ENCODE measurements around the gene RETREG2. TPM values are rescaled to one million over a fixed set of nuclear protein-coding genes. Genes with fewer than 3 reads are reported as not detected.
A peak's percentile ranks its signal among the peaks of the same experiment; 100 is the strongest.

The RETREG2 gene
- total and polyA plus RNA-seq, 4 experiments from 2014 or later, result 76.5 to 128 (median 103) TPM

DNA sequence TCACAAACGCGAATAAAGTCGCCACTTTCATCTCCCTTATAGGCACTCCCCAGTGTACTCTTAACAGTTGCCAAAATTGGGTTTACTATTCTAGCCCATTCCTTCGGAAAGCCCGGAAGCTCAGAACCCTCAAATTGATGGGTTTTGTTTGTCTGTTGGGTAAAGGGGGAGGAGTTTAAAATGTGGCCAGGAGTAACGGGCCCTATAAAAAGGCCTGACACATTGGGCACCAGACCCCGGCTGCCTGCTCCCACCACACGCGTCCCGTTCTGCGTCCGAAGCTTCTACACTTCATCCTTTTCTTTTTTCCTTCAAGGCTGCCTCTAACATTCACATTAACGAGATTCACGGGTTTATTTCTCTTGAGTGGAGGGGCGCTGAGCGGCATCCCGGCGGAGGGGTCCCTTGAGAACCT is 18.3 kb upstream of the RETREG2 start:
- ChIA-PET POLR2A (ENCODE audit: partially characterized antibody) (interaction anchor here (0.7 to 10.6 kb wide), 13 partner anchors 11 to 229 kb away, joined by 3 to 123 read pairs (median 8); partner anchors contain the start of genes ANKZF1, ATG9A, CNPPD1 and RETREG2), CTCF (ENCODE audit: partially characterized antibody) (interaction anchor here (0.8 to 10.3 kb wide), 35 partner anchors 11 to 228 kb away, joined by 3 to 186 read pairs (median 5); partner anchors contain the start of genes ABCB6, CNPPD1, DNAJB2 and DNPEP)
- Mint-ChIP-seq H3K36me3 (peaks cover 19 to 28% of the 10 kb centered on the region in 2 donors), H3K27me3 (no peaks in the 10 kb centered on the region), H3K27ac (peak overlapping the region; percentile 88 to 99 (median 95)), H3K9me3 (peaks cover 0 to 4% (median 0%) of the 10 kb centered on the region in 8 donors), H3K4me3 (peak overlapping the region; percentile 89 to 98 (median 94)), H3K4me1 (peaks cover 15 to 21% (median 18%) of the 10 kb centered on the region in 4 donors)
- peaks cover 12% of the 10 kb centered on the region for H3K4me1 ChIP-seq (ENCODE audit: insufficient read depth, low read length)
- intact Hi-C loops (cut with micrococcal nuclease), result loop anchor here (1.0 to 5.0 kb wide), 15 partner anchors 12 to 447 kb away; partner anchors contain the start of genes ABCB6, ANKZF1, ATG9A and DNAJB2
- peaks cover 19% of the 10 kb centered on the region for H3K36me3 ChIP-seq (ENCODE audit: insufficient read depth, low read length)
- peak overlapping the region in 1 of 2 donors; percentile 70 for H3K4me3 ChIP-seq (ENCODE audit: low read length in 2 of 2)
- peak overlapping the region; percentile 71 for H3K27ac ChIP-seq (ENCODE audit: low read depth, low read length)
- DNase-seq, result no peak
- no peaks in the 10 kb centered on the region for H3K27me3 ChIP-seq (ENCODE audit: insufficient read depth, low read length)
- H3K9me3 ChIP-seq (ENCODE audit: control insufficient read depth in 1 of 2, low read length in 2 of 2), result no peaks in the 10 kb centered on the region

DNA sequence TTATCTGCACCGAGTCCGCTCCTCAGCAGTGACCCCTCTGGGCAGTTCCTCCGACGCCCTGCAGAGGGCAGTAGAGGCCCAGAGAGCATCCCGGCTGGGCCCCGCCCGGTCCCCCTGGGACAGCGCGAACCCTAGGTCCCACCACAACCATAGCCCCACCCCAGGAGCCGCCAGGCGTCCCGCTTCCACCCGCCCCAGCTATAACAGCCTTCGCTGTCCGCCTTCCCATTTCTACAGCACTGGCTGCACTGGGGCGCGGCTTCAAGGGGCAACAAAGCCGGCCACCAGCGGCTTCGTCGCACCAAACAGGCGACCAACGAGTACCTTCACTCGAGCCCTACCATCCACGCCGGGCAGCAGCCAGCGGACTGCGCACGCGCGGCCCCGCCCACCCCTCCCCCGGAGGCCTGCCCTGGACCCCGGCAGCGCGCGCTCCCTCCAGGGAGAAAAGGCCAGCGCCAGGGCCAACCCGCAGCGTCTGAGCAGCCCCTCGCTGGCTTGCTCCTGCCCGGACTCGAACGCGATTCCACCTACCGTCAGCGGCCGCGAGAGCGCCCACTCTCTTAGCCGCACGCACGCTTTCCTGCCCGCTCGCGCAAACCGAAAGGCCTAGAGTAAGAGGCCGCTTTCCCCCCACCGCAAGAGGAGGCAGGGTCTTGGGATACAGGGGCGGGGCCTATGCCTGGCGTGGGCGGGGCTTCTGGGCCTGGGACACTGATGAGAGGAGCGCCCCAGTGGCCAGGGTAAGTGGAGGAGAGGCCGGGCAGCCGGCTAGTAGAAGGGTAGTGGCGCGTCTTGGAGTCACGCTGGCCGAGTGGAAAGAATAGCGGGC is 17.7 kb upstream of the RETREG2 start, which contains the start of gene NHEJ1:
Gene NHEJ1 (minus strand): TSS at position 630 of the 832 bp plus-strand sequence. CDS start 2,453 bp downstream, outside the sequence.
- Histone ChIP-seq H3K27me3 (ENCODE audit: insufficient read depth, low read length) (no peaks in the 10 kb centered on the region), H3K9me3 (ENCODE audit: control insufficient read depth in 1 of 2, low read length in 2 of 2) (no peaks in the 10 kb centered on the region), H3K4me3 (ENCODE audit: low read length in 2 of 2) (peak within 1 kb of the TSS in 1 of 2 donors; percentile 70), H3K36me3 (ENCODE audit: insufficient read depth, low read length) (peaks cover 19% of the 10 kb centered on the region), H3K4me1 (ENCODE audit: insufficient read depth, low read length) (peaks cover 12% of the 10 kb centered on the region), H3K27ac (ENCODE audit: low read depth, low read length) (peak within 1 kb of the TSS; percentile 71)
- POLR2A ChIA-PET (ENCODE audit: partially characterized antibody), result interaction anchor here (0.6 to 10.6 kb wide), 14 partner anchors 11 to 228 kb away, joined by 3 to 123 read pairs (median 8); partner anchors contain the start of genes ANKZF1, ATG9A, CNPPD1 and DNAJB2
- DNase-seq, result peak; percentile 90 to 97 (median 93)
- CTCF ChIA-PET (ENCODE audit: partially characterized antibody), result interaction anchor here (0.8 to 10.3 kb wide), 33 partner anchors 11 to 227 kb away, joined by 3 to 186 read pairs (median 5); partner anchors contain the start of genes ABCB6, CNPPD1, DNAJB2 and DNPEP
- H3K4me3 Mint-ChIP-seq, result peak within 1 kb of the TSS; percentile 89 to 98 (median 94)
- H3K9me3 Mint-ChIP-seq, result peaks cover 0 to 4% (median 0%) of the 10 kb centered on the region in 8 donors
- H3K36me3 Mint-ChIP-seq, result peaks cover 19 to 25% of the 10 kb centered on the region in 2 donors
- H3K27me3 Mint-ChIP-seq, result no peaks in the 10 kb centered on the region
- H3K27ac Mint-ChIP-seq, result peak within 1 kb of the TSS; percentile 88 to 99 (median 95)
- H3K4me1 Mint-ChIP-seq, result peaks cover 14 to 21% (median 18%) of the 10 kb centered on the region in 4 donors
- intact Hi-C loops (cut with micrococcal nuclease), result loop anchor here (1.0 to 5.0 kb wide), 15 partner anchors 11 to 448 kb away; partner anchors contain the start of genes ABCB6, ANKZF1, ATG9A and DNAJB2

DNA sequence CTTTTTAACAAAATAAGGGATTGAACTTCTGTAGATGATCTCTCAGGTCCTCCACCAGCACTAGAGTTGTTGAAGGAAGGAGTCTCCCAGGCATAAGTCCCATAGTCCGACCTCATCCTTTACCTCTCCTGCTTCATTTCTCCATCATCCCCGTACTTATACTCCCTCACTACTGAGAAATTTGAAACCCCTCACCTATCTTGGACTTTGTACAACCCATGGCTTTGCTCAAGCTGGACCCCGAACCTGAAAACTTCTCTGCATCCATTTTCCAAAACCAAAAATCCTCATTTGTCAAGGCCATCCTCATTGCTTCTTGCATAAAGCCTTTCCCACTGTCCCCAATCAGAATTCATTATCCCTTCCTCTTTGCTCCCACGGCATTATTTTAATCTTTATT is 17.0 kb upstream of the RETREG2 start:
- peaks cover 12% of the 10 kb centered on the region for H3K4me1 ChIP-seq (ENCODE audit: insufficient read depth, low read length)
- Mint-ChIP-seq H3K36me3 (peaks cover 19 to 25% of the 10 kb centered on the region in 2 donors), H3K9me3 (peaks cover 0 to 4% (median 0%) of the 10 kb centered on the region in 8 donors), H3K4me3 (peak overlapping the region; percentile 89 to 98 (median 94)), H3K27ac (peak overlapping the region; percentile 88 to 99 (median 95)), H3K27me3 (no peaks in the 10 kb centered on the region), H3K4me1 (peaks cover 14 to 21% (median 18%) of the 10 kb centered on the region in 4 donors)
- peak overlapping the region; percentile 71 for H3K27ac ChIP-seq (ENCODE audit: low read depth, low read length)
- POLR2A ChIA-PET (ENCODE audit: partially characterized antibody), result interaction anchor here (0.8 to 10.6 kb wide), 3 partner anchors 15 to 118 kb away, joined by 4 to 123 read pairs (median 26); partner anchors contain the start of genes CNPPD1, DNAJB2 and RETREG2
- CTCF ChIA-PET (ENCODE audit: partially characterized antibody), result interaction anchor here (1.4 to 9.4 kb wide), 3 partner anchors 10 to 134 kb away, joined by 4 to 186 read pairs (median 79); partner anchors contain the start of gene ABCB6
- intact Hi-C loops (cut with micrococcal nuclease), result loop anchor here (2.0 to 5.0 kb wide), 3 partner anchors 58 to 449 kb away; partner anchors contain the start of genes ABCB6 and TTLL4
- no peaks in the 10 kb centered on the region for H3K27me3 ChIP-seq (ENCODE audit: insufficient read depth, low read length)
- no peak for DNase-seq
- peaks cover 19% of the 10 kb centered on the region for H3K36me3 ChIP-seq (ENCODE audit: insufficient read depth, low read length)
- H3K4me3 ChIP-seq (ENCODE audit: low read length in 2 of 2), result peak overlapping the region in 1 of 2 donors; percentile 70
- no peaks in the 10 kb centered on the region for H3K9me3 ChIP-seq (ENCODE audit: control insufficient read depth in 1 of 2, low read length in 2 of 2)

DNA sequence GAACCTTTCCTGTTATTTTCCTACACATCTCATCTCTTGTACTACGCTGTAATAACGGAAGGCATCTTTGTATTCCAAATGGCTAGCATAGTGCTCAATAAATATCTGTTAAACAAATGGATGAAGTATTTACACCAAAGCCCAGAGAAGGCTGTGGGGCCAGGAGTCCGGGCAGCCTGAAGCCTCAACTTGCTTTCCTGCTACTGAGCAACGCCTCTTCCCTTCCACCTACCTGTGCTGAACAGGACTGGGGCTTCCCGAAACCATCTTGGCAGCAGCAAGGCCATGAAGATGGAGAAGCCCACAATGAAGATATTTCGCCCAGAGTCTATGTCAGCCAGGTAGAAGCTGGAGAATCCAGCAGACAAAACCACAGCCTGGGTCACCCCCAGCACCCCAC is 14.9 kb upstream of the RETREG2 start:
- Mint-ChIP-seq H3K27me3 (no peaks in the 10 kb centered on the region), H3K4me1 (peaks cover 14 to 21% (median 18%) of the 10 kb centered on the region in 4 donors), H3K9me3 (peaks cover 0 to 4% (median 0%) of the 10 kb centered on the region in 8 donors), H3K27ac (peak overlapping the region in 3 of 7 donors; percentile 4 to 33 (median 31)), H3K36me3 (peaks cover 4 to 7% of the 10 kb centered on the region in 2 donors), H3K4me3 (peak overlapping the region in 1 of 8 donors; percentile 27)
- CTCF ChIA-PET (ENCODE audit: partially characterized antibody), result interaction anchor here (0.9 to 4.8 kb wide), 6 partner anchors 9 to 132 kb away, joined by 3 to 79 read pairs (median 4); partner anchors contain the start of gene CNPPD1
- no peak overlapping the region for H3K4me3 ChIP-seq (ENCODE audit: low read length in 2 of 2)
- H3K36me3 ChIP-seq (ENCODE audit: insufficient read depth, low read length), result peaks cover 2% of the 10 kb centered on the region
- no peaks in the 10 kb centered on the region for H3K9me3 ChIP-seq (ENCODE audit: control insufficient read depth in 1 of 2, low read length in 2 of 2)
- POLR2A ChIA-PET (ENCODE audit: partially characterized antibody), result interaction anchor here (0.8 to 10.6 kb wide), 3 partner anchors 13 to 67 kb away, joined by 4 to 123 read pairs (median 5); partner anchors contain the start of genes ANKZF1, ATG9A, CNPPD1 and RETREG2
- H3K4me1 ChIP-seq (ENCODE audit: insufficient read depth, low read length), result peaks cover 12% of the 10 kb centered on the region
- DNase-seq, result no peak
- H3K27me3 ChIP-seq (ENCODE audit: insufficient read depth, low read length), result no peaks in the 10 kb centered on the region
- no peak overlapping the region for H3K27ac ChIP-seq (ENCODE audit: low read depth, low read length)
- intact Hi-C loops (cut with micrococcal nuclease), result loop anchor here (5.0 kb wide), 2 partner anchors 266 to 451 kb away; partner anchors contain the start of gene TTLL4

DNA sequence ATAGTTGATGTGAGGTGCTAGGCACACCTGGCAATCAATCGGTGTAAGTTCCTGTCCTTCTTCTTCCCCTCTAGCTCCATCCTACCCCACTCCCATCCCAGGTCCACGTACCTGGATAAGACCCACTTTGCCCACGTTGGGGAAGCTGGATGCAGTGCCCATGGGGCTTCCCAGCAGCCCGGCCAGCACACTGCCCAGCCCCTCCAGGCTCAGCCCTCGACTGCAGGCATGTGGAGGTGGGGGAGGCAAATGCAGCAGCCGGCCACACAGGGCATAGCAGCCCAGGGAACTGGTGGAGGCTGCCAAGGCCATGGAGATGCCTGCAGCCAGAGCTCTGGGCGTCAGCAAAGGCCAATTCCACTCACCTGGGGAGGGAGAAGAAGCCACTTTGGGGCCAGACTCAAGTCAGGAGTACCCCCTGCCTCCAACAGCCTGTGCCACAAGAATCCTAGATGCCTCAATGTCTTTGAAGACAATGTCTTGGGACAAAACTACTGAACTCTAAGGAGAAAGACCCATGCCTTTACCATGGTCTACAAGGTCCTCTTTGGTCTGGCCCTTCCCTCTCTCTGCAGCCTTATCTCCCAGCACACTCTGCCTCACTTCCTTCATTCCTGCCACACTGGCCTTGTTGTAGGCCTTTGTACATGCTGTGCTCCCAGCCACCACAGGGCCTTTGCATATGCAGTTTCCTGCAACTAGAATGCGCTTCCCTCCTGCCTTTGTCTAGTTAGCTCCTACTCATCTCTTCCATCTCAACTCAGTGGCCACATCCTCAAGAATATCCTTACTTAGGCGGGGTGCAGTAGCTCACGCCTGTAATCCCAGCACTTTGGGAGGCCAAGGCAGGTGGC is 12.8 kb upstream of the RETREG2 start:
- intact Hi-C loops (cut with micrococcal nuclease), result no loop called here
- ChIA-PET CTCF (ENCODE audit: partially characterized antibody) (interaction anchor here (1.2 to 4.8 kb wide), 3 partner anchors 10 to 134 kb away, joined by 3 to 30 read pairs (median 5); partner anchors contain the start of gene CNPPD1), POLR2A (ENCODE audit: partially characterized antibody) (interaction anchor here (0.7 to 10.6 kb wide), 5 partner anchors 11 to 366 kb away, joined by 3 to 123 read pairs (median 5); partner anchors contain the start of genes CNPPD1, RETREG2, TUBA4A and ZFAND2B)
- Histone ChIP-seq H3K36me3 (ENCODE audit: insufficient read depth, low read length) (no peaks in the 10 kb centered on the region), H3K9me3 (ENCODE audit: control insufficient read depth in 1 of 2, low read length in 2 of 2) (no peaks in the 10 kb centered on the region), H3K27ac (ENCODE audit: low read depth, low read length) (no peak overlapping the region), H3K27me3 (ENCODE audit: insufficient read depth, low read length) (no peaks in the 10 kb centered on the region), H3K4me1 (ENCODE audit: insufficient read depth, low read length) (peaks cover 6% of the 10 kb centered on the region), H3K4me3 (ENCODE audit: low read length in 2 of 2) (no peak overlapping the region)
- no peak overlapping the region for H3K4me3 Mint-ChIP-seq
- no peak for DNase-seq
- peaks cover 8 to 13% (median 10%) of the 10 kb centered on the region in 4 donors for H3K4me1 Mint-ChIP-seq
- H3K27me3 Mint-ChIP-seq, result no peaks in the 10 kb centered on the region
- peaks cover 4% of the 10 kb centered on the region in 2 donors for H3K36me3 Mint-ChIP-seq
- peak overlapping the region in 1 of 7 donors; percentile 7 for H3K27ac Mint-ChIP-seq
- H3K9me3 Mint-ChIP-seq, result peaks cover 0 to 2% (median 0%) of the 10 kb centered on the region in 8 donors

DNA sequence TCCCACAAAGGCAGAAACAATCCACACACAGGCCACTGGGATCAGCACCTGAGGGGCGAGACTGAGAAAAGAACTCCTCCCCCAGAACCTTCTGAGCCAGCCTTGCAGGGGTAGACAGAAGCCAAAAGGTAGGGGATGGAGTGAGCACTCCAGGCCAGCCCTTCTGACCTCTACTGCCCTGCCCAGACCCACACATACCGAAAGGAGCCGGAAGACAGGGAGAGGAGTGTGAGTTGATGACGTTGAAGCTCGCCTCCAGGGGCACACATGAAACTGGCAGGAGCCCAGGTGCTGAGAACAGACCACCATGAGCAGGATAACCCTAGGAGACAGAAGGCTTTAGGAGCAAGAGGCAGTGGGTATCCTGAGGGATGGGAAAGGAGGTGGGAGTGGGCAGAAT is 10.1 kb upstream of the RETREG2 start:
- H3K4me3 ChIP-seq (ENCODE audit: low read length in 2 of 2), result no peak overlapping the region
- H3K9me3 ChIP-seq (ENCODE audit: control insufficient read depth in 1 of 2, low read length in 2 of 2), result no peaks in the 10 kb centered on the region
- H3K36me3 ChIP-seq (ENCODE audit: insufficient read depth, low read length), result peaks cover 17% of the 10 kb centered on the region
- Mint-ChIP-seq H3K27ac (peak overlapping the region in 2 of 7 donors; percentile 42 to 57), H3K4me1 (peaks cover 2 to 18% (median 7%) of the 10 kb centered on the region in 4 donors), H3K4me3 (no peak overlapping the region), H3K9me3 (no peaks in the 10 kb centered on the region), H3K27me3 (no peaks in the 10 kb centered on the region), H3K36me3 (peaks cover 4 to 21% of the 10 kb centered on the region in 2 donors)
- no peaks in the 10 kb centered on the region for H3K27me3 ChIP-seq (ENCODE audit: insufficient read depth, low read length)
- peaks cover 6% of the 10 kb centered on the region for H3K4me1 ChIP-seq (ENCODE audit: insufficient read depth, low read length)
- POLR2A ChIA-PET (ENCODE audit: partially characterized antibody), result interaction anchor here (0.6 kb wide), 1 partner anchor 38 kb away, joined by 3 read pairs; no protein-coding TSS in a partner anchor
- H3K27ac ChIP-seq (ENCODE audit: low read depth, low read length), result no peak overlapping the region
- intact Hi-C loops (cut with micrococcal nuclease), result no loop called here
- CTCF ChIA-PET (ENCODE audit: partially characterized antibody), result no interaction called here
- no peak for DNase-seq

Measured in CD4-positive, alpha-beta memory T cell (primary cell).